Keratinocyte (primary cell): Measurements from ENCODE around the gene ARID3B. TPM values are rescaled to one million over a fixed set of nuclear protein-coding genes. Genes with fewer than 3 reads are reported as not detected.

ENCODE experiments used
- DNase-seq: peaks from one replicate; pipeline ENCODE4 v3.0.0-alpha.2; 2011; ENCODE audit warnings: low read depth, missing footprints, low spot score
- FAIRE-seq: peaks from 2 replicates; lab custom pipeline; 2011; peaks lifted over from hg19 to GRCh38; lab: Jason Lieb, UNC
- H2AFZ ChIP-seq: 2 replicates; pipeline ENCODE4 v1.6.0; 2012; ENCODE audit warnings: low read length, control low read depth, inconsistent platforms; ENCODE audit not compliant: control insufficient read depth
- H3K27ac ChIP-seq: 2 replicates; pipeline ENCODE4 v1.5.1; 2011; ENCODE audit warnings: low read length; ENCODE audit not compliant: control insufficient read depth, insufficient read depth
- H3K27me3 ChIP-seq: 3 replicates; pipeline ENCODE4 v1.6.0; 2011; ENCODE audit warnings: low read length; ENCODE audit not compliant: control insufficient read depth, insufficient read depth; ENCODE audit errors: extremely low read depth
- H3K36me3 ChIP-seq, 2 experiments: 2 replicates in 1 of 2; 3 replicates in 1 of 2; pipeline ENCODE4 v1.5.1; 2011; ENCODE audit warnings: low read length in 2 of 2, mild to moderate bottlenecking in 1 of 2; ENCODE audit not compliant: control insufficient read depth in 2 of 2, insufficient read depth in 2 of 2; ENCODE audit errors: extremely low read depth in 1 of 2
- H3K4me1 ChIP-seq: 3 replicates; pipeline ENCODE4 v1.5.1; 2011; ENCODE audit warnings: low read length; ENCODE audit not compliant: control insufficient read depth, insufficient read depth; ENCODE audit errors: extremely low read depth
- H3K4me2 ChIP-seq: 3 replicates; pipeline ENCODE4 v1.6.0; 2011; ENCODE audit warnings: low read depth, low read length; ENCODE audit not compliant: control insufficient read depth, insufficient read depth; ENCODE audit errors: extremely low read depth
- H3K4me3 ChIP-seq, 3 experiments: fragments of 200-600 bp in 1 of 3; sonication (generic) in 1 of 3; 2 replicates in 2 of 3; 3 replicates in 1 of 3; pipeline ENCODE4 v1.5.1; 2011 to 2016; ENCODE audit warnings: low read length in 3 of 3, mild to moderate bottlenecking in 3 of 3, control low read depth in 2 of 3, inconsistent platforms in 1 of 3, low read depth in 1 of 3, mixed read lengths in 1 of 3, mixed run types in 1 of 3, moderate library complexity in 1 of 3; ENCODE audit not compliant: control insufficient read depth in 2 of 3, insufficient read depth in 2 of 3; ENCODE audit errors: extremely low read depth in 1 of 3
- H3K79me2 ChIP-seq: 2 replicates; pipeline ENCODE4 v1.6.0; 2012; ENCODE audit warnings: low read length; ENCODE audit not compliant: control insufficient read depth, insufficient read depth
- H3K9ac ChIP-seq: 3 replicates; pipeline ENCODE4 v1.6.0; 2011; ENCODE audit warnings: low read length; ENCODE audit not compliant: control insufficient read depth, insufficient read depth; ENCODE audit errors: extremely low read depth
- H3K9me1 ChIP-seq: 3 replicates; pipeline ENCODE4 v1.6.0; 2011; ENCODE audit warnings: low read length; ENCODE audit not compliant: control insufficient read depth, insufficient read depth; ENCODE audit errors: extremely low read depth
- H3K9me3 ChIP-seq: 2 replicates; pipeline ENCODE4 v1.5.1; 2012; ENCODE audit warnings: low read depth, low read length; ENCODE audit not compliant: control insufficient read depth
- H4K20me1 ChIP-seq: 3 replicates; pipeline ENCODE4 v1.6.0; 2011; ENCODE audit warnings: low read length; ENCODE audit not compliant: control insufficient read depth, insufficient read depth; ENCODE audit errors: extremely low read depth
- CTCF ChIP-seq, 3 experiments: IDR thresholded peaks in 1 of 3; conservative IDR thresholded peaks in 1 of 3; optimal IDR thresholded peaks in 1 of 3; 2 replicates in 2 of 3; 3 replicates in 1 of 3; pipeline versions ENCODE3 to v1.5.1; 2011; ENCODE audit warnings: low read length in 3 of 3, mild to moderate bottlenecking in 3 of 3, moderate library complexity in 2 of 3, control low read depth in 1 of 3, inconsistent platforms in 1 of 3; ENCODE audit not compliant: insufficient read depth in 2 of 3; ENCODE audit errors: extremely low read depth in 1 of 3
- EZH2 ChIP-seq: IDR thresholded peaks from one replicate; pipeline ENCODE4 v1.6.1; 2012; ENCODE audit warnings: inconsistent platforms, mild to moderate bottlenecking, low read length, moderate library complexity
- dilution Hi-C: fragments of 300-500 bp; cut with MboI; formaldehyde crosslinking; loops from one replicate; pipeline ENCODE4 v1.7.0; 2020; ENCODE audit warnings: low sequenced_read_pairs; ENCODE audit not compliant: extremely low pct_ligation_motif_present
- polyA plus RNA-seq, 5 experiments: library from polyadenylated mRNA; depleted of rRNA in 3 of 5; stranded (reverse) in 3 of 5; stranded (forward) in 1 of 5; unstranded in 1 of 5; fragments of >200 nt; gene quantifications; 1 replicate in 1 of 5; 2 replicates in 3 of 5; 3 replicates in 1 of 5; pipeline versions ENCODE4 v1.2.1 to v1.2.3, GENCODE V29; 2011 to 2012; ENCODE audit warnings: missing spikeins in 2 of 5, low read depth in 1 of 5, low replicate concordance in 1 of 5

Gene ARID3B
- polyA plus RNA-seq, 1 donor (not counting 4 experiments of a cell fraction or from before 2014, with no cell fraction given), result 3.6 TPM

- Histone ChIP-seq H3K36me3 (peaks cover 0 to 1% of the 10 kb centered on the region in 2 experiments), H3K4me3 (no peak overlapping the region), H2AFZ (no peak overlapping the region), H3K4me2 (no peak overlapping the region), H3K79me2 (no peaks in the 10 kb centered on the region), H3K4me1 (no peaks in the 10 kb centered on the region), H3K9ac (no peak overlapping the region), H3K9me1 (no peaks in the 10 kb centered on the region), H3K9me3 (no peaks in the 10 kb centered on the region), H4K20me1 (no peaks in the 10 kb centered on the region), H3K27me3 (peaks cover 11% of the 10 kb centered on the region), H3K27ac (no peak overlapping the region)
- DNase-seq, result no peak
- FAIRE-seq, result no peak
- dilution Hi-C loops, result no loop called here
- TF ChIP-seq EZH2 (no peak), CTCF (optimal IDR thresholded peaks at IDR 0.05 in 1 of 3, IDR thresholded peaks at IDR 0.05 in 1 of 3, conservative IDR thresholded peaks at IDR 0.05 in 1 of 3; ENCODE audit: extremely low read depth in 1 of 3, insufficient read depth in 2 of 3, low read length in 3 of 3) (no peak)
Observed at GRCh38 chr15:74604983-74605794, 64.2 kb downstream of the ARID3B start.

GRCh38 chr15:74605795-74606150, 64.8 kb downstream of the ARID3B start:
- Histone ChIP-seq H3K27me3 (peaks cover 11% of the 10 kb centered on the region), H3K36me3 (peaks cover 0 to 1% of the 10 kb centered on the region in 2 experiments), H3K9me1 (no peaks in the 10 kb centered on the region), H3K27ac (no peak overlapping the region), H2AFZ (no peak overlapping the region), H3K9ac (no peak overlapping the region), H3K4me2 (no peak overlapping the region), H3K79me2 (no peaks in the 10 kb centered on the region), H3K9me3 (no peaks in the 10 kb centered on the region), H4K20me1 (no peaks in the 10 kb centered on the region), H3K4me3 (no peak overlapping the region), H3K4me1 (peaks cover under 1% of the 10 kb centered on the region)
- FAIRE-seq (no peak), DNase-seq (no peak)
- dilution Hi-C loops, result no loop called here
- TF ChIP-seq CTCF (optimal IDR thresholded peaks at IDR 0.05 in 1 of 3, IDR thresholded peaks at IDR 0.05 in 1 of 3, conservative IDR thresholded peaks at IDR 0.05 in 1 of 3; ENCODE audit: extremely low read depth in 1 of 3, insufficient read depth in 2 of 3, low read length in 3 of 3) (no peak), EZH2 (no peak)
